ENCODE measurements around the gene C17orf107.

GRCh38 chr17:4919511-4920047, 20.2 kb downstream of the C17orf107 start:
- TF ChIP-seq, protein P1, sequence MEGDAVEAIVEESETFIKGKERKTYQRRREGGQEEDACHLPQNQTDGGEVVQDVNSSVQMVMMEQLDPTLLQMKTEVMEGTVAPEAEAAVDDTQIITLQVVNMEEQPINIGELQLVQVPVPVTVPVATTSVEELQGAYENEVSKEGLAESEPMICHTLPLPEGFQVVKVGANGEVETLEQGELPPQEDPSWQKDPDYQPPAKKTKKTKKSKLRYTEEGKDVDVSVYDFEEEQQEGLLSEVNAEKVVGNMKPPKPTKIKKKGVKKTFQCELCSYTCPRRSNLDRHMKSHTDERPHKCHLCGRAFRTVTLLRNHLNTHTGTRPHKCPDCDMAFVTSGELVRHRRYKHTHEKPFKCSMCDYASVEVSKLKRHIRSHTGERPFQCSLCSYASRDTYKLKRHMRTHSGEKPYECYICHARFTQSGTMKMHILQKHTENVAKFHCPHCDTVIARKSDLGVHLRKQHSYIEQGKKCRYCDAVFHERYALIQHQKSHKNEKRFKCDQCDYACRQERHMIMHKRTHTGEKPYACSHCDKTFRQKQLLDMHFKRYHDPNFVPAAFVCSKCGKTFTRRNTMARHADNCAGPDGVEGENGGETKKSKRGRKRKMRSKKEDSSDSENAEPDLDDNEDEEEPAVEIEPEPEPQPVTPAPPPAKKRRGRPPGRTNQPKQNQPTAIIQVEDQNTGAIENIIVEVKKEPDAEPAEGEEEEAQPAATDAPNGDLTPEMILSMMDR (IDR thresholded peaks at IDR 0.05): no peak
- TF ChIP-seq POLR2A (IDR thresholded peaks at IDR 0.05): no peak
